Neural cell (in vitro differentiated cells): ENCODE results near the gene UQCRC1. TPM values are rescaled to one million over a fixed set of nuclear protein-coding genes. Genes with fewer than 3 reads are reported as not detected.
"Not testable (repeated sequence)": the region's sequence is repeated elsewhere in the genome, so short reads cannot be mapped to it uniquely, and the experiment has no call there.

Experiments used
- H2AFZ ChIP-seq: fragments of 200-600, 300-800 bp; sonication (generic), shearing (Covaris generic); 2 replicates; pipeline ENCODE4 v1.6.0; 2014; ENCODE audit warnings: low read depth, mild to moderate bottlenecking, antibody characterized with exemption, low read length, moderate library complexity
- H3F3A ChIP-seq: fragments of 200-600 bp; shearing (Covaris generic); 2 replicates; pipeline ENCODE4 v1.6.1; 2016; ENCODE audit warnings: mild to moderate bottlenecking, moderate library complexity, mixed read lengths, antibody characterized with exemption, low read length; ENCODE audit not compliant: insufficient read depth, poor library complexity, severe bottlenecking
- H3K27ac ChIP-seq: fragments of 200-600, 300-800 bp; sonication (generic), shearing (Covaris generic); 2 replicates; pipeline ENCODE4 v1.5.1; 2014; ENCODE audit warnings: mild to moderate bottlenecking, low read length, moderate library complexity
- H3K27me3 ChIP-seq: fragments of 300-800, 200-600 bp; sonication (generic), shearing (Covaris generic); 2 replicates; pipeline ENCODE4 v1.6.0; 2014; ENCODE audit warnings: mild to moderate bottlenecking, low read depth, low read length, moderate library complexity; ENCODE audit not compliant: insufficient read depth
- H3K36me3 ChIP-seq: fragments of 300-800, 200-600 bp; sonication (generic), shearing (Covaris generic); 2 replicates; pipeline ENCODE4 v1.5.1; 2014; ENCODE audit warnings: mild to moderate bottlenecking, antibody characterized with exemption, low read length, moderate library complexity; ENCODE audit not compliant: insufficient read depth
- H3K4me2 ChIP-seq: fragments of 300-800, 200-600 bp; sonication (generic), shearing (Covaris generic); 2 replicates; pipeline ENCODE4 v1.6.0; 2014; ENCODE audit warnings: mild to moderate bottlenecking, low read length
- H3K4me3 ChIP-seq: fragments of 300-800, 200-600 bp; sonication (generic), shearing (Covaris generic); 2 replicates; pipeline ENCODE4 v1.5.1; 2014; ENCODE audit warnings: mild to moderate bottlenecking, low read length, moderate library complexity
- H3K79me2 ChIP-seq: fragments of 200-600 bp; shearing (Covaris generic); replicated peaks from 2 replicates; pipeline ENCODE4 v1.6.0; 2014; ENCODE audit warnings: mild to moderate bottlenecking, low read length, moderate library complexity; ENCODE audit not compliant: insufficient read depth
- H3K9ac ChIP-seq: fragments of 300-800, 200-600 bp; sonication (generic), shearing (Covaris generic); 2 replicates; pipeline ENCODE4 v1.6.1; 2016; ENCODE audit warnings: mild to moderate bottlenecking, low read length, mixed read lengths
- H3K9me2 ChIP-seq: fragments of 200-600 bp; shearing (Covaris generic); 2 replicates; pipeline ENCODE4 v1.6.1; 2016; ENCODE audit warnings: mild to moderate bottlenecking, low read length, mixed read lengths; ENCODE audit not compliant: insufficient read depth
- H3K9me3 ChIP-seq: fragments of 200-600, 300-800 bp; sonication (generic), shearing (Covaris generic); 2 replicates; pipeline ENCODE4 v1.6.1; 2016; ENCODE audit warnings: mild to moderate bottlenecking, mixed run types, low read length, moderate library complexity, mixed read lengths
- H4K20me1 ChIP-seq: fragments of 200-600 bp; shearing (Covaris generic); 2 replicates; pipeline ENCODE4 v1.6.1; 2016; ENCODE audit warnings: mild to moderate bottlenecking, mixed run types; ENCODE audit not compliant: insufficient read depth
- CTCF ChIP-seq: fragments of 450-650 bp; IDR thresholded peaks from 2 replicates; pipeline ENCODE4 v1.5.1; 2014; ENCODE audit warnings: antibody characterized with exemption, mild to moderate bottlenecking, moderate library complexity; ENCODE audit not compliant: poor library complexity, severe bottlenecking
- EP300 ChIP-seq: fragments of 450-650 bp; conservative IDR thresholded peaks from 2 replicates; pipeline ENCODE4 v1.6.1; 2014; ENCODE audit warnings: antibody characterized with exemption, mild to moderate bottlenecking, moderate library complexity; ENCODE audit not compliant: poor library complexity, severe bottlenecking
- EZH2 ChIP-seq: fragments of 200-600, 300-800 bp; shearing (Covaris generic), sonication (generic); IDR thresholded peaks from 2 replicates; pipeline ENCODE4 v1.6.1; 2014; ENCODE audit warnings: antibody characterized with exemption, low read length, borderline replicate concordance, mild to moderate bottlenecking; ENCODE audit not compliant: insufficient read depth, poor library complexity, severe bottlenecking
- MXI1 ChIP-seq: fragments of 450-650 bp; conservative IDR thresholded peaks from 2 replicates; pipeline ENCODE4 v1.6.1; 2014; ENCODE audit warnings: antibody characterized with exemption, mild to moderate bottlenecking; ENCODE audit not compliant: poor library complexity, severe bottlenecking
- POLR2AphosphoS5 ChIP-seq: IDR thresholded peaks from 2 replicates; pipeline ENCODE4 v1.6.1; 2012
- RAD21 ChIP-seq: fragments of 450-650 bp; conservative IDR thresholded peaks from 2 replicates; pipeline ENCODE4 v1.6.1; 2014; ENCODE audit warnings: antibody characterized with exemption, mild to moderate bottlenecking, moderate library complexity
- REST ChIP-seq: IDR thresholded peaks from 2 replicates; pipeline ENCODE4 v1.6.1; 2012; ENCODE audit warnings: borderline replicate concordance
- SMC3 ChIP-seq: fragments of 450-650 bp; conservative IDR thresholded peaks from 2 replicates; pipeline ENCODE4 v1.6.1; 2014; ENCODE audit warnings: antibody characterized with exemption, mild to moderate bottlenecking, moderate library complexity; ENCODE audit not compliant: poor library complexity
- TAF1 ChIP-seq: IDR thresholded peaks from 2 replicates; pipeline ENCODE4 v1.6.1; 2012; ENCODE audit warnings: low read depth
- polyA plus RNA-seq: library from polyadenylated mRNA; depleted of rRNA; stranded (reverse); fragments of >200 nt; gene quantifications from 2 replicates; pipeline ENCODE4 v1.2.3, GENCODE V29; 2014

UQCRC1 gene
- polyA plus RNA-seq, 1 donor from 2014 or later: 333 TPM

GRCh38 chr3:48553361-48553760, 56.1 kb downstream of the UQCRC1 start:
- no peaks in the 10 kb centered on the region for H3K79me2 ChIP-seq
- no peaks in the 10 kb centered on the region for H3K9me2 ChIP-seq
- H3F3A ChIP-seq: no peaks in the 10 kb centered on the region
- no peaks in the 10 kb centered on the region for H4K20me1 ChIP-seq
- H3K27me3 ChIP-seq: no peaks in the 10 kb centered on the region
- TF ChIP-seq TAF1 (no peak), CTCF (no peak), MXI1 (no peak), REST (no peak), POLR2AphosphoS5 (no peak), EP300 (no peak), SMC3 (no peak), EZH2 (no peak), RAD21 (no peak)
- no peak overlapping the region for H3K4me2 ChIP-seq
- H2AFZ ChIP-seq: no peak overlapping the region
- H3K36me3 ChIP-seq: no peaks in the 10 kb centered on the region
- H3K4me3 ChIP-seq: no peak overlapping the region
- H3K9ac ChIP-seq: no peak overlapping the region
- H3K9me3 ChIP-seq: no peaks in the 10 kb centered on the region
- no peak overlapping the region for H3K27ac ChIP-seq

- no peaks in the 10 kb centered on the region for H3K27me3 ChIP-seq
- no peaks in the 10 kb centered on the region for H3K79me2 ChIP-seq
- no peaks in the 10 kb centered on the region for H3K36me3 ChIP-seq
- H2AFZ ChIP-seq: no peak overlapping the region
- H3K27ac ChIP-seq: no peak overlapping the region
- H3K4me2 ChIP-seq: no peak overlapping the region
- no peak overlapping the region for H3K4me3 ChIP-seq
- no peaks in the 10 kb centered on the region for H3F3A ChIP-seq
- H3K9me3 ChIP-seq: no peaks in the 10 kb centered on the region
- no peak overlapping the region for H3K9ac ChIP-seq
- H3K9me2 ChIP-seq: no peaks in the 10 kb centered on the region
- TF ChIP-seq CTCF (no peak), POLR2AphosphoS5 (no peak), RAD21 (no peak), EP300 (no peak), SMC3 (no peak), TAF1 (no peak), EZH2 (no peak)
- no peaks in the 10 kb centered on the region for H4K20me1 ChIP-seq
Measured at GRCh38 chr3:48552111-48552951, 57.1 kb downstream of the UQCRC1 start.

GRCh38 chr3:48551651-48552050, 57.8 kb downstream of the UQCRC1 start:
- not testable (repeated sequence) for H4K20me1 ChIP-seq, H3K9ac ChIP-seq, H3F3A ChIP-seq, H3K27me3 ChIP-seq, H3K9me3 ChIP-seq, H3K27ac ChIP-seq, H3K79me2 ChIP-seq, H3K4me2 ChIP-seq, H3K9me2 ChIP-seq, H3K36me3 ChIP-seq, H3K4me3 ChIP-seq, H2AFZ ChIP-seq
